A549 treated with Mapracorat at 1 μM for 4 hours (cell line): ENCODE data around the gene TBC1D5. TPM values are rescaled to one million over a fixed set of nuclear protein-coding genes. Genes with fewer than 3 reads are reported as not detected.

Experiments
- total RNA-seq: library from RNA; stranded (reverse); fragments of 200-300 nt; extraction: Qiagen RNA extraction; gene quantifications from 5 replicates; pipeline ENCODE4 v1.2.3, GENCODE V29; 2022

The TBC1D5 gene, protein sequence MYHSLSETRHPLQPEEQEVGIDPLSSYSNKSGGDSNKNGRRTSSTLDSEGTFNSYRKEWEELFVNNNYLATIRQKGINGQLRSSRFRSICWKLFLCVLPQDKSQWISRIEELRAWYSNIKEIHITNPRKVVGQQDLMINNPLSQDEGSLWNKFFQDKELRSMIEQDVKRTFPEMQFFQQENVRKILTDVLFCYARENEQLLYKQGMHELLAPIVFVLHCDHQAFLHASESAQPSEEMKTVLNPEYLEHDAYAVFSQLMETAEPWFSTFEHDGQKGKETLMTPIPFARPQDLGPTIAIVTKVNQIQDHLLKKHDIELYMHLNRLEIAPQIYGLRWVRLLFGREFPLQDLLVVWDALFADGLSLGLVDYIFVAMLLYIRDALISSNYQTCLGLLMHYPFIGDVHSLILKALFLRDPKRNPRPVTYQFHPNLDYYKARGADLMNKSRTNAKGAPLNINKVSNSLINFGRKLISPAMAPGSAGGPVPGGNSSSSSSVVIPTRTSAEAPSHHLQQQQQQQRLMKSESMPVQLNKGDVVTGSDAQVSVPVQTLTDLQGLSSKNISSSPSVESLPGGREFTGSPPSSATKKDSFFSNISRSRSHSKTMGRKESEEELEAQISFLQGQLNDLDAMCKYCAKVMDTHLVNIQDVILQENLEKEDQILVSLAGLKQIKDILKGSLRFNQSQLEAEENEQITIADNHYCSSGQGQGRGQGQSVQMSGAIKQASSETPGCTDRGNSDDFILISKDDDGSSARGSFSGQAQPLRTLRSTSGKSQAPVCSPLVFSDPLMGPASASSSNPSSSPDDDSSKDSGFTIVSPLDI
- total RNA-seq, result 11.5 to 15.8 TPM (median 13.6 TPM) in 5 replicates

GRCh38 chr3:17742102-17742879, at the start of gene TBC1D5:
TBC1D5 (minus strand) TSS chr3:17742631; CDS start chr3:17508570, 234,061 bp downstream.

